Stomach (tissue), 9 donors: Measurements from ENCODE around the gene REP15. TPM values are rescaled to one million over a fixed set of nuclear protein-coding genes. Genes with fewer than 3 reads are reported as not detected.
"Not testable (repeated sequence)": the region's sequence is repeated elsewhere in the genome, so short reads cannot be mapped to it uniquely, and the experiment has no call there.

ENCODE experiments used
- DNase-seq, 2 donors: peaks; one replicate each; pipeline versions ENCODE4 v3.0.0 to v3.0.0-alpha.2; 2013 to 2019
- H3K27ac ChIP-seq, 5 donors: fragments of 200-600 bp in 4 of 5; sonication (generic) in 4 of 5; one replicate each; pipeline ENCODE4 v1.5.1; 2013 to 2019; ENCODE audit warnings: mild to moderate bottlenecking in 1 of 5, moderate library complexity in 1 of 5
- H3K27me3 ChIP-seq, 3 donors: fragments of 200-600 bp; sonication (generic); one replicate each; pipeline ENCODE4 v1.5.1; 2017 to 2019; ENCODE audit warnings: mixed run types in 1 of 3
- H3K36me3 ChIP-seq, 4 donors: fragments of 200-600 bp; sonication (generic); 1 replicate in 3 of 4; 2 replicates in 1 of 4; pipeline ENCODE4 v1.5.1; 2016 to 2019
- H3K4me1 ChIP-seq, 4 donors: fragments of 200-600 bp; sonication (generic); one replicate each; pipeline ENCODE4 v1.5.1; 2016 to 2019
- H3K4me3 ChIP-seq, 4 donors: fragments of 200-600 bp; sonication (generic) in 3 of 4; one replicate each; pipeline ENCODE4 v1.5.1; 2016 to 2019; ENCODE audit warnings: mild to moderate bottlenecking in 1 of 4
- H3K9me3 ChIP-seq, 4 donors: fragments of 200-600 bp; sonication (generic); one replicate each; pipeline ENCODE4 v1.5.1; 2016 to 2019
- CTCF ChIP-seq, 7 experiments: fragments of 450-650 bp in 4 of 7; fragments of 200-600 bp in 3 of 7; sonication (generic) in 3 of 7; IDR thresholded peaks; one replicate each; pipeline ENCODE4 v1.5.1; 2016 to 2019; ENCODE audit warnings: antibody characterized with exemption in 7 of 7, control low read depth in 2 of 7, mild to moderate bottlenecking in 1 of 7
- EP300 ChIP-seq: sonication (generic); formaldehyde crosslinking; IDR thresholded peaks from one replicate; pipeline ENCODE4 v1.6.1; 2017; ENCODE audit warnings: antibody characterized with exemption
- POLR2A ChIP-seq, 4 donors: fragments of 450-650 bp; IDR thresholded peaks; one replicate each; pipeline ENCODE4 v1.6.1; 2016; ENCODE audit warnings: antibody characterized with exemption in 4 of 4, control low read depth in 2 of 4, mild to moderate bottlenecking in 1 of 4, moderate library complexity in 1 of 4
- POLR2AphosphoS5 ChIP-seq, 3 donors: sonication (generic); formaldehyde crosslinking; IDR thresholded peaks; one replicate each; pipeline ENCODE4 v1.6.1; 2016; ENCODE audit warnings: antibody characterized with exemption in 3 of 3
- WGBS, 5 donors: extraction: QIAGEN DNeasy Blood & Tissue Kit in 3 of 5; methylation state at CpG; one replicate each; pipeline versions ENCODE4 v1.1.5 to v1.1.7; 2013 to 2018; 5-methylcytosine and 5-hydroxymethylcytosine counted together
- intact Hi-C: fragments of 100-400 bp; cut with DNase I; formaldehyde crosslinking; loops from one replicate; pipeline ENCODE4 v1.15.1; 2023; ENCODE audit warnings: low total_unique reads
- polyA plus RNA-seq, 3 donors: library from polyadenylated mRNA; stranded (reverse); fragments of 200-250 nt; gene quantifications; one replicate each; pipeline ENCODE4 v1.2.3, GENCODE V29; 2013
- total RNA-seq, 5 donors: library from RNA; depleted of rRNA; stranded (reverse); fragments of >200 nt; gene quantifications; one replicate each; pipeline versions ENCODE4 v1.1.0 to v1.2.3, GENCODE V29; 2014 to 2016
- donor health status: healthy with polysubstance abuse.
- donor health status: Bipolar disorder and iron deficiency.
- donor health status: healthy.

Gene REP15
- total and polyA plus RNA-seq, 8 donors, result 3.0 to 115 (median 10.5) TPM

GRCh38 chr12:27730097-27730588, 33.9 kb downstream of the REP15 start:
- TF ChIP-seq CTCF (IDR thresholded peaks at IDR 0.05) (no peak), POLR2A (IDR thresholded peaks at IDR 0.05) (no peak), EP300 (no peak), POLR2AphosphoS5 (IDR thresholded peaks at IDR 0.05) (no peak)
- Histone ChIP-seq H3K4me1 (no peaks in the 10 kb centered on the region), H3K27me3 (no peaks in the 10 kb centered on the region), H3K36me3 (peaks cover 7 to 70% (median 66%) of the 10 kb centered on the region in 4 donors), H3K27ac (no peak overlapping the region), H3K9me3 (no peaks in the 10 kb centered on the region), H3K4me3 (no peak overlapping the region)
- no peak for DNase-seq
- WGBS, 5 donors, result 83 to 89% (median 89%) methylated on average over 4 of the region's 4 CpGs
- intact Hi-C loops, result loop anchor here (10.0 kb wide), 1 partner anchor 85 kb away; no protein-coding TSS in a partner anchor

GRCh38 chr12:27732281-27732680, 36.0 kb downstream of the REP15 start:
- Histone ChIP-seq H3K4me3 (no peak overlapping the region), H3K27me3 (no peaks in the 10 kb centered on the region), H3K9me3 (no peaks in the 10 kb centered on the region), H3K27ac (no peak overlapping the region), H3K4me1 (no peaks in the 10 kb centered on the region), H3K36me3 (peaks cover 4 to 70% (median 62%) of the 10 kb centered on the region in 4 donors)
- TF ChIP-seq POLR2A (IDR thresholded peaks at IDR 0.05) (no peak), CTCF (IDR thresholded peaks at IDR 0.05) (peak in 1 of 7 experiments; percentile 7), EP300 (no peak), POLR2AphosphoS5 (IDR thresholded peaks at IDR 0.05) (no peak)
- peak; percentile 29 to 32 for DNase-seq
- intact Hi-C loops, result loop anchor here (10.0 kb wide), 1 partner anchor 83 kb away; no protein-coding TSS in a partner anchor
- WGBS, 5 donors, result 33 to 66% (median 48%) methylated on average over 2 of the region's 2 CpGs

GRCh38 chr12:27733052-27733656, 36.9 kb downstream of the REP15 start:
- TF ChIP-seq CTCF (IDR thresholded peaks at IDR 0.05) (peak in 5 of 7 experiments; percentile 58 to 76 (median 65)), POLR2AphosphoS5 (IDR thresholded peaks at IDR 0.05) (no peak), EP300 (no peak), POLR2A (IDR thresholded peaks at IDR 0.05) (no peak)
- H3K36me3 ChIP-seq, result peaks cover 4 to 77% (median 66%) of the 10 kb centered on the region in 4 donors
- intact Hi-C loops, result loop anchor here (10.0 kb wide), 1 partner anchor 82 kb away; no protein-coding TSS in a partner anchor

GRCh38 chr12:27733791-27734190, 37.5 kb downstream of the REP15 start:
- H3K9me3 ChIP-seq, result no peaks in the 10 kb centered on the region
- 84 to 95% (median 88%) methylated on average over 1 of the region's 1 CpG for WGBS, 5 donors
- no peak for DNase-seq
- H3K4me3 ChIP-seq, result no peak overlapping the region
- H3K4me1 ChIP-seq, result no peaks in the 10 kb centered on the region
- intact Hi-C loops, result loop anchor here (10.0 kb wide), 1 partner anchor 81 kb away; no protein-coding TSS in a partner anchor
- H3K27ac ChIP-seq, result no peak overlapping the region
- H3K27me3 ChIP-seq, result no peaks in the 10 kb centered on the region
- no peak for TF ChIP-seq POLR2AphosphoS5 (IDR thresholded peaks at IDR 0.05)
- H3K36me3 ChIP-seq, result peaks cover 4 to 83% (median 72%) of the 10 kb centered on the region in 4 donors

More at GRCh38 chr12:27733052-27733656, 36.9 kb downstream of the REP15 start:
- peak in 1 of 2 donors; percentile 61 for DNase-seq
- H3K4me1 ChIP-seq, result no peaks in the 10 kb centered on the region
- no peak overlapping the region for H3K27ac ChIP-seq
- no peak overlapping the region for H3K4me3 ChIP-seq
- H3K9me3 ChIP-seq, result no peaks in the 10 kb centered on the region
- H3K27me3 ChIP-seq, result no peaks in the 10 kb centered on the region
- WGBS, 5 donors, result 30 to 45% (median 40%) methylated on average over 3 of the region's 3 CpGs

- not testable (repeated sequence) for H3K4me3 ChIP-seq, DNase-seq, H3K9me3 ChIP-seq, H3K27me3 ChIP-seq, H3K4me1 ChIP-seq, H3K27ac ChIP-seq
- WGBS, 5 donors, result 90 to 94% (median 92%) methylated on average over 9 of the region's 9 CpGs
- intact Hi-C loops, result loop anchor here (10.0 kb wide), 1 partner anchor 80 kb away; no protein-coding TSS in a partner anchor
- peaks cover 4 to 86% (median 76%) of the 10 kb centered on the region in 4 donors for H3K36me3 ChIP-seq
Observed at GRCh38 chr12:27734321-27734720, 38.1 kb downstream of the REP15 start.
